ENCODE data around the gene OR9Q1.

DNA sequence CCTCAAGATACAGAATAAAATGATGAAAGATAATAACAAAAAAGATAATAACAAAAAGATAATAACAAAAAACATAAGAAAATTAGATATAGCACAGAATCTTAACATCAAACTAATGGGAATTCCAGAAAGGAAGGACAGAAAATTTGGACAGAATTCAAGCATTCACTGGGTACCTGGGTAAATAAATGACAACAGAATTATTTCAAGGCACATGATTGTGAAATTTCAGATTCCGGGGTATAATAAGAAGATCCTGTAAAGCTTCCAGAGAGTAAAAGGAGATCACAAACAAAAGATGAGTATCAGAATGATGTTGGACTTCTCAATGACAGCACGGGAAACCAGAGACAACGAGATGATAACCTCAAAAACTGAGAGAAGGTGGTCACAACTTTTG, 42.1 kb upstream of the OR9Q1 start:
- TF ChIP-seq, protein P1, sequence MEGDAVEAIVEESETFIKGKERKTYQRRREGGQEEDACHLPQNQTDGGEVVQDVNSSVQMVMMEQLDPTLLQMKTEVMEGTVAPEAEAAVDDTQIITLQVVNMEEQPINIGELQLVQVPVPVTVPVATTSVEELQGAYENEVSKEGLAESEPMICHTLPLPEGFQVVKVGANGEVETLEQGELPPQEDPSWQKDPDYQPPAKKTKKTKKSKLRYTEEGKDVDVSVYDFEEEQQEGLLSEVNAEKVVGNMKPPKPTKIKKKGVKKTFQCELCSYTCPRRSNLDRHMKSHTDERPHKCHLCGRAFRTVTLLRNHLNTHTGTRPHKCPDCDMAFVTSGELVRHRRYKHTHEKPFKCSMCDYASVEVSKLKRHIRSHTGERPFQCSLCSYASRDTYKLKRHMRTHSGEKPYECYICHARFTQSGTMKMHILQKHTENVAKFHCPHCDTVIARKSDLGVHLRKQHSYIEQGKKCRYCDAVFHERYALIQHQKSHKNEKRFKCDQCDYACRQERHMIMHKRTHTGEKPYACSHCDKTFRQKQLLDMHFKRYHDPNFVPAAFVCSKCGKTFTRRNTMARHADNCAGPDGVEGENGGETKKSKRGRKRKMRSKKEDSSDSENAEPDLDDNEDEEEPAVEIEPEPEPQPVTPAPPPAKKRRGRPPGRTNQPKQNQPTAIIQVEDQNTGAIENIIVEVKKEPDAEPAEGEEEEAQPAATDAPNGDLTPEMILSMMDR (optimal IDR thresholded peaks at IDR 0.05 in 1 of 3, IDR thresholded peaks at IDR 0.05 in 1 of 3, conservative IDR thresholded peaks at IDR 0.05 in 1 of 3; ENCODE audit: extremely low read depth in 1 of 3, insufficient read depth in 2 of 3, low read length in 3 of 3): no peak
- no peak for TF ChIP-seq EZH2 (IDR thresholded peaks at IDR 0.05; ENCODE audit: low read length)

Data from keratinocyte (primary cell).